Measurements from ENCODE around the gene RTKN2.
"Not testable (repeated sequence)": the region's sequence is repeated elsewhere in the genome, so short reads cannot be mapped to it uniquely, and the experiment has no call there.

The RTKN2 gene

GRCh38 chr10:62268399-62269114 lies at the start of gene RTKN2:
TSS of gene RTKN2 (minus strand) at chr10:62268844. CDS start at chr10:62268610, 234 bp downstream.
- DNase-seq: peak; percentile 59

GRCh38 chr10:62317257-62317656 lies 48.6 kb upstream of the RTKN2 start:
- DNase-seq: no peak

- no peak for DNase-seq
These were observed 40.6 kb upstream of the RTKN2 start for GRCh38 chr10:62309254-62309653.

GRCh38 chr10:62308101-62308500 lies 39.5 kb upstream of the RTKN2 start:
- DNase-seq: no peak

- no peak for DNase-seq
These were observed 39.0 kb upstream of the RTKN2 start for GRCh38 chr10:62307635-62308034.

GRCh38 chr10:62306663-62307062 lies 38.0 kb upstream of the RTKN2 start:
- DNase-seq: peak; percentile 2

GRCh38 chr10:62305813-62306212 lies 37.2 kb upstream of the RTKN2 start:
- no peak for DNase-seq

GRCh38 chr10:62303922-62304321 lies 35.3 kb upstream of the RTKN2 start:
- DNase-seq: no peak

GRCh38 chr10:62302760-62303159 lies 34.1 kb upstream of the RTKN2 start:
- no peak for DNase-seq

- no peak for DNase-seq
These were observed 29.2 kb upstream of the RTKN2 start for GRCh38 chr10:62297857-62298256.

- DNase-seq: no peak
These were observed 15.6 kb upstream of the RTKN2 start for GRCh38 chr10:62284221-62284620.

- DNase-seq: not testable (repeated sequence)
These were observed 12.7 kb upstream of the RTKN2 start for GRCh38 chr10:62281348-62281747.

- DNase-seq: not testable (repeated sequence)
These were observed 11.7 kb upstream of the RTKN2 start for GRCh38 chr10:62280392-62280791.

GRCh38 chr10:62278441-62278910 lies 9.8 kb upstream of the RTKN2 start:
- no peak for DNase-seq

- DNase-seq: no peak
These were observed 9.3 kb upstream of the RTKN2 start for GRCh38 chr10:62277971-62278370.

GRCh38 chr10:62270020-62270419 lies 1.4 kb upstream of the RTKN2 start:
- DNase-seq: no peak

GRCh38 chr10:62268027-62268398 lies 631 bp downstream of the RTKN2 start:
- DNase-seq: peak; percentile 1

GRCh38 chr10:62266611-62267010 lies 2.0 kb downstream of the RTKN2 start:
- no peak for DNase-seq

GRCh38 chr10:62266147-62266546 lies 2.5 kb downstream of the RTKN2 start:
- no peak for DNase-seq

GRCh38 chr10:62264702-62265436 lies 3.8 kb downstream of the RTKN2 start:
- no peak for DNase-seq

- no peak for DNase-seq
These were observed 4.5 kb downstream of the RTKN2 start for GRCh38 chr10:62264126-62264525.

- DNase-seq: no peak
These were observed 7.0 kb downstream of the RTKN2 start for GRCh38 chr10:62261666-62262065.

GRCh38 chr10:62259998-62260397 lies 8.6 kb downstream of the RTKN2 start:
- DNase-seq: no peak

- DNase-seq: no peak
These were observed 9.2 kb downstream of the RTKN2 start for GRCh38 chr10:62259456-62259855.

Measured in activated CD4-positive, alpha-beta T cell treated with anti-CD3 and anti-CD28 coated beads, Interleukin-2, amount 50 U/mL, for 1 hour (primary cell).